Stomach (tissue), 9 donors: Measurements from ENCODE around the gene AAR2. TPM values are rescaled to one million over a fixed set of nuclear protein-coding genes. Genes with fewer than 3 reads are reported as not detected.
A peak's percentile ranks its signal among the peaks of the same experiment; 100 is the strongest.

ENCODE experiments used
- DNase-seq, 2 donors: peaks; one replicate each; pipeline versions ENCODE4 v3.0.0 to v3.0.0-alpha.2; 2013 to 2019
- H3K27ac ChIP-seq, 5 donors: fragments of 200-600 bp in 4 of 5; sonication (generic) in 4 of 5; one replicate each; pipeline ENCODE4 v1.5.1; 2013 to 2019; ENCODE audit warnings: mild to moderate bottlenecking in 1 of 5, moderate library complexity in 1 of 5
- H3K27me3 ChIP-seq, 3 donors: fragments of 200-600 bp; sonication (generic); one replicate each; pipeline ENCODE4 v1.5.1; 2017 to 2019; ENCODE audit warnings: mixed run types in 1 of 3
- H3K36me3 ChIP-seq, 4 donors: fragments of 200-600 bp; sonication (generic); 1 replicate in 3 of 4; 2 replicates in 1 of 4; pipeline ENCODE4 v1.5.1; 2016 to 2019
- H3K4me1 ChIP-seq, 4 donors: fragments of 200-600 bp; sonication (generic); one replicate each; pipeline ENCODE4 v1.5.1; 2016 to 2019
- H3K4me3 ChIP-seq, 4 donors: fragments of 200-600 bp; sonication (generic) in 3 of 4; one replicate each; pipeline ENCODE4 v1.5.1; 2016 to 2019; ENCODE audit warnings: mild to moderate bottlenecking in 1 of 4
- H3K9me3 ChIP-seq, 4 donors: fragments of 200-600 bp; sonication (generic); one replicate each; pipeline ENCODE4 v1.5.1; 2016 to 2019
- CTCF ChIP-seq, 7 experiments: fragments of 450-650 bp in 4 of 7; fragments of 200-600 bp in 3 of 7; sonication (generic) in 3 of 7; IDR thresholded peaks; one replicate each; pipeline ENCODE4 v1.5.1; 2016 to 2019; ENCODE audit warnings: antibody characterized with exemption in 7 of 7, control low read depth in 2 of 7, mild to moderate bottlenecking in 1 of 7
- EP300 ChIP-seq: sonication (generic); formaldehyde crosslinking; IDR thresholded peaks from one replicate; pipeline ENCODE4 v1.6.1; 2017; ENCODE audit warnings: antibody characterized with exemption
- POLR2A ChIP-seq, 4 donors: fragments of 450-650 bp; IDR thresholded peaks; one replicate each; pipeline ENCODE4 v1.6.1; 2016; ENCODE audit warnings: antibody characterized with exemption in 4 of 4, control low read depth in 2 of 4, mild to moderate bottlenecking in 1 of 4, moderate library complexity in 1 of 4
- POLR2AphosphoS5 ChIP-seq, 3 donors: sonication (generic); formaldehyde crosslinking; IDR thresholded peaks; one replicate each; pipeline ENCODE4 v1.6.1; 2016; ENCODE audit warnings: antibody characterized with exemption in 3 of 3
- WGBS, 5 donors: extraction: QIAGEN DNeasy Blood & Tissue Kit in 3 of 5; methylation state at CpG; one replicate each; pipeline versions ENCODE4 v1.1.5 to v1.1.7; 2013 to 2018; 5-methylcytosine and 5-hydroxymethylcytosine counted together
- intact Hi-C: fragments of 100-400 bp; cut with DNase I; formaldehyde crosslinking; loops from one replicate; pipeline ENCODE4 v1.15.1; 2023; ENCODE audit warnings: low total_unique reads
- polyA plus RNA-seq, 3 donors: library from polyadenylated mRNA; stranded (reverse); fragments of 200-250 nt; gene quantifications; one replicate each; pipeline ENCODE4 v1.2.3, GENCODE V29; 2013
- total RNA-seq, 5 donors: library from RNA; depleted of rRNA; stranded (reverse); fragments of >200 nt; gene quantifications; one replicate each; pipeline versions ENCODE4 v1.1.0 to v1.2.3, GENCODE V29; 2014 to 2016
- donor health status: healthy with polysubstance abuse.
- donor health status: Bipolar disorder and iron deficiency.
- donor health status: healthy.

The AAR2 gene
- total and polyA plus RNA-seq, 8 donors = 4.7 to 75.6 (median 19.7) TPM

- Histone ChIP-seq H3K36me3 (peaks cover 20 to 34% (median 31%) of the 10 kb centered on the region in 4 donors), H3K27ac (peak overlapping the region in 1 of 5 donors; percentile 86), H3K4me1 (peaks cover 20 to 48% (median 30%) of the 10 kb centered on the region in 4 donors), H3K4me3 (peak overlapping the region; percentile 80 to 91 (median 84)), H3K9me3 (no peaks in the 10 kb centered on the region), H3K27me3 (no peaks in the 10 kb centered on the region)
- DNase-seq = no peak
- TF ChIP-seq POLR2A (IDR thresholded peaks at IDR 0.05) (no peak), POLR2AphosphoS5 (IDR thresholded peaks at IDR 0.05) (no peak), CTCF (IDR thresholded peaks at IDR 0.05) (no peak), EP300 (no peak)
- 53 to 59% (median 59%) methylated on average over 5 of the region's 5 CpGs for WGBS, 5 donors
- intact Hi-C loops = no loop called here
These were observed 1.2 kb downstream of the AAR2 start for GRCh38 chr20:36237477-36237876.

GRCh38 chr20:36238153-36238552, 1.9 kb downstream of the AAR2 start:
- no peak overlapping the region for H3K4me3 ChIP-seq
- TF ChIP-seq CTCF (IDR thresholded peaks at IDR 0.05) = no peak
- TF ChIP-seq EP300 = no peak
- no peak for TF ChIP-seq POLR2A (IDR thresholded peaks at IDR 0.05)
- TF ChIP-seq POLR2AphosphoS5 (IDR thresholded peaks at IDR 0.05) = no peak
- WGBS, 5 donors = 78 to 87% (median 86%) methylated on average over 3 of the region's 3 CpGs

GRCh38 chr20:36238760-36239159, 2.5 kb downstream of the AAR2 start:
- Histone ChIP-seq H3K36me3 (peaks cover 20 to 46% (median 44%) of the 10 kb centered on the region in 4 donors), H3K27me3 (no peaks in the 10 kb centered on the region), H3K27ac (no peak overlapping the region), H3K4me3 (no peak overlapping the region), H3K9me3 (no peaks in the 10 kb centered on the region), H3K4me1 (peaks cover 22 to 59% (median 37%) of the 10 kb centered on the region in 4 donors)
- TF ChIP-seq POLR2A (IDR thresholded peaks at IDR 0.05) (no peak), EP300 (no peak), POLR2AphosphoS5 (IDR thresholded peaks at IDR 0.05) (no peak), CTCF (IDR thresholded peaks at IDR 0.05) (no peak)
- no peak for DNase-seq
- 34 to 61% (median 44%) methylated on average over 3 of the region's 3 CpGs for WGBS, 5 donors
- intact Hi-C loops = no loop called here

More at GRCh38 chr20:36238153-36238552, 1.9 kb downstream of the AAR2 start:
- Histone ChIP-seq H3K36me3 (peaks cover 20 to 40% (median 38%) of the 10 kb centered on the region in 4 donors), H3K9me3 (no peaks in the 10 kb centered on the region), H3K27me3 (no peaks in the 10 kb centered on the region), H3K27ac (no peak overlapping the region), H3K4me1 (peaks cover 20 to 53% (median 33%) of the 10 kb centered on the region in 4 donors)
- intact Hi-C loops = no loop called here
- no peak for DNase-seq

GRCh38 chr20:36240076-36240475, 3.8 kb downstream of the AAR2 start:
- Histone ChIP-seq H3K4me1 (peaks cover 22 to 61% (median 37%) of the 10 kb centered on the region in 4 donors), H3K4me3 (no peak overlapping the region), H3K27me3 (no peaks in the 10 kb centered on the region), H3K27ac (no peak overlapping the region), H3K9me3 (no peaks in the 10 kb centered on the region), H3K36me3 (peaks cover 27 to 60% (median 57%) of the 10 kb centered on the region in 4 donors)
- TF ChIP-seq EP300 = no peak
- TF ChIP-seq CTCF (IDR thresholded peaks at IDR 0.05) = no peak
- no peak for TF ChIP-seq POLR2AphosphoS5 (IDR thresholded peaks at IDR 0.05)
- no peak for TF ChIP-seq POLR2A (IDR thresholded peaks at IDR 0.05)
- intact Hi-C loops = no loop called here
- 92 to 96% (median 94%) methylated on average over 12 of the region's 12 CpGs; no CpG with 5 or more reads in 1 of the 5 donors for WGBS, 5 donors
- DNase-seq = no peak
